AG04449 (cell line): ENCODE measurements around the gene DAB2IP.

Source experiments
- CTCF ChIA-PET: fragments of 350-600 bp; formaldehyde crosslinking; extraction: SDS; loops from one replicate; lab custom pipeline; 2021; ENCODE audit warnings: antibody characterized with exemption; lab: Yijun Ruan, JAX
- POLR2A ChIA-PET: fragments of 400-600, 350-600 bp; formaldehyde crosslinking; extraction: SDS; loops from one replicate; lab custom pipeline; 2020; ENCODE audit warnings: antibody characterized with exemption, inconsistent platforms; lab: Yijun Ruan, JAX
- DNase-seq: peaks from one replicate; pipeline ENCODE4 v3.0.0-alpha.2; 2010; ENCODE audit warnings: low read depth, low spot score
- H3K4me3 ChIP-seq: 2 replicates; pipeline ENCODE4 v1.5.1; 2011; ENCODE audit warnings: low read depth, mild to moderate bottlenecking, control low read depth, low read length
- CTCF ChIP-seq: IDR thresholded peaks from one replicate; pipeline ENCODE4 v1.5.1; 2011; ENCODE audit warnings: mild to moderate bottlenecking, moderate library complexity, low read length, control low read depth, inconsistent platforms; ENCODE audit not compliant: insufficient read depth; ENCODE audit errors: missing control alignments

DAB2IP gene

GRCh38 chr9:121655231-121655755 lies 3.9 kb downstream of the DAB2IP start:
- no peak for TF ChIP-seq CTCF
- POLR2A ChIA-PET: no interaction called here
- DNase-seq: no peak
- H3K4me3 ChIP-seq: no peak overlapping the region
- CTCF ChIA-PET: interaction anchor here (0.6 to 2.8 kb wide), 3 partner anchors 14 to 108 kb away, joined by 3 to 7 read pairs (median 4); no protein-coding TSS in a partner anchor

GRCh38 chr9:121656941-121657470 lies 5.6 kb downstream of the DAB2IP start:
- no peak for DNase-seq
- ChIA-PET POLR2A (no interaction called here), CTCF (interaction anchor here (1.0 to 2.8 kb wide), 7 partner anchors 16 to 111 kb away, joined by 3 to 8 read pairs (median 6); no protein-coding TSS in a partner anchor)
- no peak overlapping the region for H3K4me3 ChIP-seq
- TF ChIP-seq CTCF: no peak

- TF ChIP-seq CTCF: no peak
- DNase-seq: no peak
- H3K4me3 ChIP-seq: no peak overlapping the region
- ChIA-PET POLR2A (no interaction called here), CTCF (interaction anchor here (1.7 to 2.8 kb wide), 3 partner anchors 17 to 26 kb away, joined by 6 to 8 read pairs (median 7); no protein-coding TSS in a partner anchor)
Observed at GRCh38 chr9:121658166-121658565, 6.7 kb downstream of the DAB2IP start.

GRCh38 chr9:121658591-121658990 lies 7.2 kb downstream of the DAB2IP start:
- no peak for TF ChIP-seq CTCF
- CTCF ChIA-PET: interaction anchor here (1.0 to 2.7 kb wide), 3 partner anchors 22 to 27 kb away, joined by 3 to 8 read pairs (median 6); no protein-coding TSS in a partner anchor
- no peak for DNase-seq
- POLR2A ChIA-PET: no interaction called here
- no peak overlapping the region for H3K4me3 ChIP-seq

- no peak for DNase-seq
- TF ChIP-seq CTCF: no peak
- ChIA-PET CTCF (interaction anchor here (1.3 to 1.6 kb wide), 2 partner anchors 15 to 23 kb away, joined by 6 read pairs; no protein-coding TSS in a partner anchor), POLR2A (no interaction called here)
- no peak overlapping the region for H3K4me3 ChIP-seq
Observed at GRCh38 chr9:121660367-121660766, 8.9 kb downstream of the DAB2IP start.

- TF ChIP-seq CTCF: no peak
- no peak overlapping the region for H3K4me3 ChIP-seq
- no peak for DNase-seq
- CTCF ChIA-PET: interaction anchor here (1.2 to 1.3 kb wide), 2 partner anchors 9 to 14 kb away, joined by 3 to 6 read pairs; no protein-coding TSS in a partner anchor
- POLR2A ChIA-PET: no interaction called here
Observed at GRCh38 chr9:121660876-121661275, 9.4 kb downstream of the DAB2IP start.
